ENCODE data around the gene ENTR1. TPM values are rescaled to one million over a fixed set of nuclear protein-coding genes. Genes with fewer than 3 reads are reported as not detected.

ENTR1 gene
- total RNA-seq, 4 donors from 2014 or later: 26.3 to 55.1 (median 44.0) TPM

- Histone ChIP-seq H3K4me1 (no peaks in the 10 kb centered on the region), H3K27ac (no peak overlapping the region), H3K27me3 (no peaks in the 10 kb centered on the region), H3K9me3 (no peaks in the 10 kb centered on the region), H3K36me3 (peaks cover 0 to 99% of the 10 kb centered on the region in 2 donors), H3K4me3 (no peak overlapping the region)
- TF ChIP-seq CTCF (IDR thresholded peaks at IDR 0.05) (no peak), POLR2AphosphoS5 (IDR thresholded peaks at IDR 0.05) (no peak), EP300 (IDR thresholded peaks at IDR 0.05) (no peak), POLR2A (IDR thresholded peaks at IDR 0.05) (no peak)
- 93% methylated on average over 8 of the region's 27 CpGs; no CpG with 5 or more reads in 1 of the 2 donors for WGBS, 2 donors (ENCODE audit: low coverage in 1 of 2)
- no peak for ATAC-seq
Observed at GRCh38 chr9:136447173-136447778, 36.9 kb upstream of the ENTR1 start.

GRCh38 chr9:136445799-136446198 is 35.4 kb upstream of the ENTR1 start:
- no peaks in the 10 kb centered on the region for H3K27me3 ChIP-seq
- no peaks in the 10 kb centered on the region for H3K4me1 ChIP-seq
- no peaks in the 10 kb centered on the region for H3K9me3 ChIP-seq
- H3K36me3 ChIP-seq: peaks cover 0 to 100% of the 10 kb centered on the region in 2 donors
- H3K27ac ChIP-seq: no peak overlapping the region
- 88% methylated on average over 7 of the region's 7 CpGs; no CpG with 5 or more reads in 1 of the 2 donors for WGBS, 2 donors (ENCODE audit: low coverage in 1 of 2)
- no peak overlapping the region for H3K4me3 ChIP-seq
- TF ChIP-seq POLR2AphosphoS5 (IDR thresholded peaks at IDR 0.05): no peak
- TF ChIP-seq EP300 (IDR thresholded peaks at IDR 0.05): no peak
- TF ChIP-seq POLR2A (IDR thresholded peaks at IDR 0.05): no peak
- TF ChIP-seq CTCF (IDR thresholded peaks at IDR 0.05): no peak
- no peak for ATAC-seq

GRCh38 chr9:136444102-136444501 is 33.7 kb upstream of the ENTR1 start:
- no peak for ATAC-seq
- Histone ChIP-seq H3K27ac (no peak overlapping the region), H3K9me3 (no peaks in the 10 kb centered on the region), H3K27me3 (no peaks in the 10 kb centered on the region), H3K4me1 (peaks cover 0 to 11% (median 3%) of the 10 kb centered on the region in 3 donors), H3K36me3 (peaks cover 0 to 87% of the 10 kb centered on the region in 2 donors), H3K4me3 (no peak overlapping the region)
- TF ChIP-seq POLR2A (IDR thresholded peaks at IDR 0.05) (no peak), POLR2AphosphoS5 (IDR thresholded peaks at IDR 0.05) (no peak), EP300 (IDR thresholded peaks at IDR 0.05) (no peak), CTCF (IDR thresholded peaks at IDR 0.05) (no peak)
- WGBS, 2 donors (ENCODE audit: low coverage in 1 of 2): 90% methylated on average over 5 of the region's 20 CpGs; no CpG with 5 or more reads in 1 of the 2 donors

GRCh38 chr9:136443687-136444086 is 33.3 kb upstream of the ENTR1 start:
- TF ChIP-seq POLR2A (IDR thresholded peaks at IDR 0.05) (no peak), POLR2AphosphoS5 (IDR thresholded peaks at IDR 0.05) (no peak), CTCF (IDR thresholded peaks at IDR 0.05) (no peak), EP300 (IDR thresholded peaks at IDR 0.05) (no peak)
- 91 to 92% methylated on average over 4 to 6 of the region's 7 CpGs for WGBS, 2 donors (ENCODE audit: low coverage in 1 of 2)
- Histone ChIP-seq H3K27me3 (no peaks in the 10 kb centered on the region), H3K4me3 (no peak overlapping the region), H3K9me3 (no peaks in the 10 kb centered on the region), H3K4me1 (peaks cover 0 to 15% (median 3%) of the 10 kb centered on the region in 3 donors), H3K27ac (no peak overlapping the region), H3K36me3 (peaks cover 0 to 82% of the 10 kb centered on the region in 2 donors)
- ATAC-seq: no peak

- Histone ChIP-seq H3K36me3 (peaks cover 0 to 76% of the 10 kb centered on the region in 2 donors), H3K4me3 (no peak overlapping the region), H3K4me1 (peaks cover 0 to 21% (median 4%) of the 10 kb centered on the region in 3 donors), H3K9me3 (no peaks in the 10 kb centered on the region), H3K27ac (no peak overlapping the region), H3K27me3 (no peaks in the 10 kb centered on the region)
- TF ChIP-seq EP300 (IDR thresholded peaks at IDR 0.05) (no peak), POLR2A (IDR thresholded peaks at IDR 0.05) (no peak), CTCF (IDR thresholded peaks at IDR 0.05) (no peak), POLR2AphosphoS5 (IDR thresholded peaks at IDR 0.05) (no peak)
- 88 to 95% methylated on average over 6 to 14 of the region's 15 CpGs for whole genome bisulfite sequencing, 2 donors (ENCODE audit: low coverage in 1 of 2)
- ATAC-seq: no peak
Observed at GRCh38 chr9:136443087-136443486, 32.7 kb upstream of the ENTR1 start.
